WERI-Rb-1 (cell line): ENCODE results near the gene EHD1.
A peak's percentile ranks its signal among the peaks of the same experiment; 100 is the strongest.

Experiments
- DNase-seq: peaks from one replicate; pipeline ENCODE4 v3.0.0-alpha.2; 2020
- H3K27ac ChIP-seq: fragments of 250-450 bp; sonication (Bioruptor Pico); 2 replicates; pipeline ENCODE4 v1.5.1; 2020; ENCODE audit warnings: mild to moderate bottlenecking, moderate library complexity
- H3K27me3 ChIP-seq: fragments of 250-450 bp; sonication (Bioruptor Pico); 2 replicates; pipeline ENCODE4 v1.5.1; 2021; ENCODE audit warnings: mild to moderate bottlenecking, low read depth, moderate library complexity; ENCODE audit not compliant: insufficient read depth, severe bottlenecking
- H3K36me3 ChIP-seq: fragments of 250-450 bp; sonication (Bioruptor Pico); 2 replicates; pipeline ENCODE4 v1.5.1; 2020; ENCODE audit warnings: mild to moderate bottlenecking, moderate library complexity
- H3K4me3 ChIP-seq: 2 replicates; pipeline ENCODE4 v1.5.1; 2011; ENCODE audit warnings: low read depth, mild to moderate bottlenecking, control low read depth, low read length
- H3K9me3 ChIP-seq: fragments of 250-450 bp; sonication (Bioruptor Pico); 2 replicates; pipeline ENCODE4 v1.5.1; 2021; ENCODE audit warnings: mild to moderate bottlenecking, moderate library complexity; ENCODE audit not compliant: severe bottlenecking
- CTCF ChIP-seq: IDR thresholded peaks from 2 replicates; pipeline ENCODE4 v1.5.1; 2011; ENCODE audit warnings: low read depth, mild to moderate bottlenecking, control low read depth, inconsistent platforms, low read length

The EHD1 gene

GRCh38 chr11:64894812-64895452, 16.5 kb upstream of the EHD1 start:
- no peaks in the 10 kb centered on the region for H3K9me3 ChIP-seq
- no peak for DNase-seq
- no peaks in the 10 kb centered on the region for H3K27me3 ChIP-seq
- no peak overlapping the region for H3K27ac ChIP-seq
- H3K36me3 ChIP-seq = peaks cover 22% of the 10 kb centered on the region
- no peak for TF ChIP-seq CTCF
- H3K4me3 ChIP-seq = no peak overlapping the region

- peak; percentile 89 for DNase-seq
- no peaks in the 10 kb centered on the region for H3K27me3 ChIP-seq
- no peaks in the 10 kb centered on the region for H3K9me3 ChIP-seq
- no peak overlapping the region for H3K4me3 ChIP-seq
- peak overlapping the region; percentile 36 for H3K27ac ChIP-seq
- peaks cover 22% of the 10 kb centered on the region for H3K36me3 ChIP-seq
- peak; percentile 98 for TF ChIP-seq CTCF
Observed at GRCh38 chr11:64894070-64894811, 15.8 kb upstream of the EHD1 start.

GRCh38 chr11:64893194-64894069, 15.0 kb upstream of the EHD1 start:
- Histone ChIP-seq H3K27me3 (no peaks in the 10 kb centered on the region), H3K27ac (peak overlapping the region; percentile 36; the same call in 1 of the 2 replicates), H3K4me3 (no peak overlapping the region), H3K9me3 (no peaks in the 10 kb centered on the region), H3K36me3 (peaks cover 19% of the 10 kb centered on the region)
- no peak for DNase-seq
- no peak for TF ChIP-seq CTCF

- no peak overlapping the region; the same call in 1 of the 2 replicates for H3K27ac ChIP-seq
- H3K27me3 ChIP-seq = no peaks in the 10 kb centered on the region
- H3K4me3 ChIP-seq = no peak overlapping the region
- H3K9me3 ChIP-seq = no peaks in the 10 kb centered on the region
- no peak for DNase-seq
- TF ChIP-seq CTCF = no peak
- H3K36me3 ChIP-seq = peaks cover 14% of the 10 kb centered on the region
Observed at GRCh38 chr11:64892838-64893193, 14.4 kb upstream of the EHD1 start.

- no peak for DNase-seq
- H3K4me3 ChIP-seq = no peak overlapping the region
Observed at GRCh38 chr11:64892411-64892831, 14.0 kb upstream of the EHD1 start.

More at GRCh38 chr11:64892411-64892831, 14.0 kb upstream of the EHD1 start:
- Histone ChIP-seq H3K36me3 (peaks cover 14% of the 10 kb centered on the region), H3K27me3 (no peaks in the 10 kb centered on the region), H3K9me3 (no peaks in the 10 kb centered on the region), H3K27ac (no peak overlapping the region; the same call in 1 of the 2 replicates)
- TF ChIP-seq CTCF = no peak
